Neuronal stem cell (in vitro differentiated cells): Measurements from ENCODE around the gene PDIA5.
A peak's percentile ranks its signal among the peaks of the same experiment; 100 is the strongest.

Experiments
- DNase-seq: peaks from one replicate; pipeline ENCODE4 v3.0.0-alpha.2; 2013; ENCODE audit warnings: low spot score
- H2AFZ ChIP-seq: one replicate; pipeline ENCODE4 v1.6.1; 2013; ENCODE audit warnings: mild to moderate bottlenecking, low read length, inconsistent platforms
- H2AK5ac ChIP-seq: 2 replicates; pipeline ENCODE4 v1.6.1; 2013; ENCODE audit warnings: low read depth, mild to moderate bottlenecking, inconsistent platforms, low read length, moderate library complexity, mixed read lengths
- H2BK120ac ChIP-seq: 2 replicates; pipeline ENCODE4 v1.6.1; 2013; ENCODE audit warnings: low read depth, mild to moderate bottlenecking, inconsistent platforms, low read length, moderate library complexity, mixed read lengths
- H2BK12ac ChIP-seq: one replicate; pipeline ENCODE4 v1.6.1; 2013; ENCODE audit warnings: low read length, inconsistent platforms
- H2BK15ac ChIP-seq: 2 replicates; pipeline ENCODE4 v1.6.1; 2013; ENCODE audit warnings: mild to moderate bottlenecking, low read length, inconsistent platforms, mixed read lengths
- H2BK5ac ChIP-seq: one replicate; pipeline ENCODE4 v1.6.1; 2013; ENCODE audit warnings: inconsistent platforms, mild to moderate bottlenecking, low read length, moderate library complexity
- H3K14ac ChIP-seq: one replicate; pipeline ENCODE4 v1.6.1; 2013; ENCODE audit warnings: low read length, inconsistent platforms
- H3K18ac ChIP-seq: 2 replicates; pipeline ENCODE4 v1.6.1; 2013; ENCODE audit warnings: low read length, inconsistent platforms
- H3K23ac ChIP-seq: 2 replicates; pipeline ENCODE4 v1.6.1; 2013; ENCODE audit warnings: low read depth, mild to moderate bottlenecking, mixed read lengths, low read length, inconsistent platforms; ENCODE audit not compliant: poor library complexity
- H3K27ac ChIP-seq: replicated peaks from 3 replicates; pipeline ENCODE4 v1.5.1; 2013; ENCODE audit warnings: low read length, inconsistent platforms
- H3K27me3 ChIP-seq, 3 experiments: 2 replicates each; pipeline ENCODE4 v1.6.1; 2013; ENCODE audit warnings: low read length in 3 of 3, mild to moderate bottlenecking in 2 of 3, inconsistent platforms in 1 of 3, low read depth in 1 of 3, mixed read lengths in 1 of 3, moderate library complexity in 1 of 3; ENCODE audit not compliant: control insufficient read depth in 3 of 3, insufficient read depth in 3 of 3
- H3K36me3 ChIP-seq, 2 donors: replicated peaks in 1 of 2; 2 replicates each; pipeline ENCODE4 v1.6.1; 2013; ENCODE audit warnings: low read length in 2 of 2; ENCODE audit not compliant: control insufficient read depth in 2 of 2, insufficient read depth in 2 of 2
- H3K4ac ChIP-seq: 2 replicates; pipeline ENCODE4 v1.6.1; 2013; ENCODE audit warnings: inconsistent platforms, mild to moderate bottlenecking, low read length, moderate library complexity
- H3K4me1 ChIP-seq, 2 donors: 1 replicate in 1 of 2; 2 replicates in 1 of 2; pipeline ENCODE4 v1.6.1; 2013; ENCODE audit warnings: low read length in 2 of 2, low read depth in 1 of 2; ENCODE audit not compliant: control insufficient read depth in 2 of 2, insufficient read depth in 1 of 2
- H3K4me2 ChIP-seq: one replicate; pipeline ENCODE4 v1.6.1; 2013; ENCODE audit warnings: mild to moderate bottlenecking, low read length, inconsistent platforms; ENCODE audit not compliant: insufficient read depth, poor library complexity, severe bottlenecking
- H3K4me3 ChIP-seq, 2 donors: 2 replicates each; pipeline ENCODE4 v1.5.1; 2013; ENCODE audit warnings: low read length in 2 of 2, mild to moderate bottlenecking in 2 of 2, inconsistent platforms in 1 of 2, moderate library complexity in 1 of 2
- H3K79me1 ChIP-seq: one replicate; pipeline ENCODE4 v1.6.1; 2013; ENCODE audit warnings: low read depth, mild to moderate bottlenecking, inconsistent platforms, low read length, moderate library complexity
- H3K9ac ChIP-seq: one replicate; pipeline ENCODE4 v1.6.1; 2013; ENCODE audit warnings: mild to moderate bottlenecking, low read depth, low read length, inconsistent platforms; ENCODE audit not compliant: poor library complexity
- H3K9me3 ChIP-seq, 2 donors: replicated peaks in 1 of 2; 2 replicates each; pipeline versions ENCODE3 to v1.6.1; 2013; ENCODE audit warnings: low read length in 2 of 2, mild to moderate bottlenecking in 2 of 2, inconsistent platforms in 1 of 2, low read depth in 1 of 2, mixed read lengths in 1 of 2, moderate library complexity in 1 of 2; ENCODE audit not compliant: control insufficient read depth in 2 of 2, insufficient read depth in 1 of 2
- H4K8ac ChIP-seq: one replicate; pipeline ENCODE4 v1.6.1; 2013; ENCODE audit warnings: low read depth, mild to moderate bottlenecking, inconsistent platforms, low read length, moderate library complexity
- H4K91ac ChIP-seq: one replicate; pipeline ENCODE4 v1.6.1; 2013; ENCODE audit warnings: low read length, low read depth, mild to moderate bottlenecking, inconsistent platforms; ENCODE audit not compliant: poor library complexity
- WGBS, 2 donors: extraction: QIAGEN DNeasy Blood & Tissue Kit; methylation state at CpG; one replicate each; pipeline ENCODE4 v1.1.7; 2013; ENCODE audit warnings: missing lambda C conversion rate in 2 of 2, mixed read lengths in 1 of 2; ENCODE audit not compliant: insufficient read length in 2 of 2, insufficient replicate concordance in 1 of 2; ENCODE audit errors: extremely low coverage in 2 of 2; 5-methylcytosine and 5-hydroxymethylcytosine counted together

Gene PDIA5

GRCh38 chr3:123116116-123116515 is 49.3 kb downstream of the PDIA5 start:
- Histone ChIP-seq H3K79me1 (no peaks in the 10 kb centered on the region), H3K36me3 (peaks cover 2 to 92% of the 10 kb centered on the region in 2 donors), H3K14ac (no peak overlapping the region), H4K8ac (no peak overlapping the region), H3K4me3 (no peak overlapping the region), H3K23ac (no peak overlapping the region), H2BK5ac (no peak overlapping the region), H2AK5ac (no peak overlapping the region), H2BK12ac (peak overlapping the region; percentile 61), H3K9me3 (no peaks in the 10 kb centered on the region), H2AFZ (no peak overlapping the region), H3K4me1 (peaks cover 0 to 12% of the 10 kb centered on the region in 2 donors), H3K27me3 (peaks cover 0 to under 1% (median 0%) of the 10 kb centered on the region in 3 experiments), H3K9ac (no peak overlapping the region), H2BK120ac (no peak overlapping the region), H3K18ac (no peak overlapping the region), H2BK15ac (peak overlapping the region; percentile 7), H3K27ac (no peak overlapping the region), H3K4ac (no peak overlapping the region), H3K4me2 (no peak overlapping the region), H4K91ac (no peak overlapping the region)
- no CpG with 5 or more reads among the region's 10 CpGs for WGBS, 2 donors
- DNase-seq, result no peak

- WGBS, 2 donors, result no CpG with 5 or more reads among the region's 4 CpGs
- Histone ChIP-seq H2BK5ac (no peak overlapping the region), H4K8ac (no peak overlapping the region), H3K36me3 (peaks cover 2 to 95% of the 10 kb centered on the region in 2 donors), H3K14ac (no peak overlapping the region), H2BK15ac (no peak overlapping the region), H2AFZ (no peak overlapping the region), H3K18ac (no peak overlapping the region), H2AK5ac (no peak overlapping the region), H3K4ac (no peak overlapping the region), H3K9ac (no peak overlapping the region), H3K4me2 (no peak overlapping the region), H3K23ac (no peak overlapping the region), H3K4me3 (no peak overlapping the region), H3K4me1 (peaks cover 0 to 8% of the 10 kb centered on the region in 2 donors), H4K91ac (no peak overlapping the region), H2BK12ac (no peak overlapping the region), H3K27ac (no peak overlapping the region), H3K79me1 (no peaks in the 10 kb centered on the region), H2BK120ac (no peak overlapping the region), H3K27me3 (no peaks in the 10 kb centered on the region), H3K9me3 (no peaks in the 10 kb centered on the region)
- DNase-seq, result no peak
These were observed 52.6 kb downstream of the PDIA5 start for GRCh38 chr3:123119388-123119787.

DNA sequence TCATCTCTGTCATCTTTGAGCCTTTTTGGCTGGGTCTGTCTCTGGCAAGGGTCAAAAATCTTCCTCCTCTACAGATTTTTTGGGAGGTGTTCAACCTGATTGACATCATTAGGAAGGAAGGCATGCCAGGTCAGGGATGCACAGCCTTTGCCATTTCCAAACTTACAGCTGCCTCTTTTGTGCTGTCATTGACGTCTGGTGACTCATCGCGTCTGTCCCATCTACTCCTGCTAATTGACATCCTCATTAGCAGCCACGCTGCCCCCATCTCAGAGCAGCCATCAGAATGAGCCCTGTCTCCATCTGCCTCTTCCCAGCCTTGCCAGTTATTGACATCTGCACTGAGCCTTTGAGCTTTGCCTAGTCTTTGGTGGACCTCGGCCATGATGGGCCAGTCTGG is 53.0 kb downstream of the PDIA5 start:
- Histone ChIP-seq H3K18ac (no peak overlapping the region), H2AFZ (no peak overlapping the region), H2BK12ac (no peak overlapping the region), H2BK120ac (no peak overlapping the region), H3K23ac (no peak overlapping the region), H3K14ac (no peak overlapping the region), H3K27ac (no peak overlapping the region), H3K4me3 (no peak overlapping the region), H3K4me1 (peaks cover 0 to 9% of the 10 kb centered on the region in 2 donors), H2AK5ac (no peak overlapping the region), H3K9me3 (peaks cover 0 to under 1% of the 10 kb centered on the region in 2 donors), H3K4ac (no peak overlapping the region), H3K79me1 (no peaks in the 10 kb centered on the region), H4K8ac (no peak overlapping the region), H3K27me3 (no peaks in the 10 kb centered on the region), H3K4me2 (no peak overlapping the region), H3K9ac (no peak overlapping the region), H2BK5ac (no peak overlapping the region), H4K91ac (no peak overlapping the region), H2BK15ac (no peak overlapping the region), H3K36me3 (peaks cover 2 to 95% of the 10 kb centered on the region in 2 donors)
- WGBS, 2 donors, result no CpG with 5 or more reads among the region's 5 CpGs
- DNase-seq, result peak; percentile 45

- Histone ChIP-seq H3K18ac (peak overlapping the region; percentile 44), H3K9me3 (peaks cover 0 to 3% of the 10 kb centered on the region in 2 donors), H3K4me1 (peaks cover 7 to 12% of the 10 kb centered on the region in 2 donors), H3K4ac (no peak overlapping the region), H4K8ac (no peak overlapping the region), H3K23ac (no peak overlapping the region), H3K4me3 (no peak overlapping the region), H3K36me3 (peaks cover 2 to 95% of the 10 kb centered on the region in 2 donors), H3K14ac (no peak overlapping the region), H3K79me1 (no peaks in the 10 kb centered on the region), H3K27me3 (no peaks in the 10 kb centered on the region), H2BK5ac (no peak overlapping the region), H3K4me2 (no peak overlapping the region), H4K91ac (no peak overlapping the region), H3K27ac (no peak overlapping the region), H2BK120ac (no peak overlapping the region), H2AK5ac (no peak overlapping the region), H2BK15ac (no peak overlapping the region), H2AFZ (no peak overlapping the region), H2BK12ac (no peak overlapping the region), H3K9ac (no peak overlapping the region)
- no CpG with 5 or more reads among the region's 4 CpGs for WGBS, 2 donors
- no peak for DNase-seq
These were observed 53.7 kb downstream of the PDIA5 start for GRCh38 chr3:123120573-123120972.
